BLaER1 treated with 17β-estradiol and CSF1 and Interleukin-3, amounts not matched to agents 10 nM and 100 nM (cell line): ENCODE measurements around the gene SIK2.

Experiments
- H3K27ac ChIP-seq, 11 experiments: shearing (Covaris generic); formaldehyde crosslinking; 2 replicates each; pipeline ENCODE4 v1.8.1; 2022
- H3K27me3 ChIP-seq, 11 experiments: shearing (Covaris generic); formaldehyde crosslinking; 2 replicates each; pipeline ENCODE4 v1.8.1; 2022
- H3K36me3 ChIP-seq, 11 experiments: shearing (Covaris generic); formaldehyde crosslinking; 2 replicates each; pipeline ENCODE4 v1.8.1; 2022
- H3K4me1 ChIP-seq, 10 experiments: shearing (Covaris generic); formaldehyde crosslinking; 2 replicates each; pipeline ENCODE4 v1.8.1; 2022
- H3K4me2 ChIP-seq, 11 experiments: shearing (Covaris generic); formaldehyde crosslinking; 2 replicates each; pipeline ENCODE4 v1.8.1; 2022
- H3K4me3 ChIP-seq, 10 experiments: shearing (Covaris generic); formaldehyde crosslinking; 2 replicates each; pipeline ENCODE4 v1.8.1; 2022
- H3K9ac ChIP-seq, 11 experiments: shearing (Covaris generic); formaldehyde crosslinking; 2 replicates each; pipeline ENCODE4 v1.8.1; 2022
- H3K9me3 ChIP-seq, 11 experiments: shearing (Covaris generic); formaldehyde crosslinking; replicated peaks in 1 of 11; 2 replicates each; pipeline ENCODE4 v1.8.1; 2022
- H4K20me1 ChIP-seq, 11 experiments: shearing (Covaris generic); formaldehyde crosslinking; 2 replicates each; pipeline ENCODE4 v1.8.1; 2022
- Cebpa-rat ChIP-seq, 11 experiments: shearing (Covaris generic); IDR thresholded peaks; 2 replicates each; pipeline ENCODE4 v1.8.1; 2022

SIK2 gene

GRCh38 chr11:111589886-111590499 lies 12.3 kb upstream of the SIK2 start:
- Histone ChIP-seq H3K4me2 (no peak overlapping the region), H3K9ac (no peak overlapping the region), H3K4me3 (no peak overlapping the region), H4K20me1 (no peaks in the 10 kb centered on the region), H3K9me3 (no peaks in the 10 kb centered on the region), H3K27me3 (no peaks in the 10 kb centered on the region), H3K36me3 (no peaks in the 10 kb centered on the region), H3K4me1 (peaks cover 9 to 16% (median 11%) of the 10 kb centered on the region in 10 experiments; a peak in 19 of 20 replicates), H3K27ac (no peak overlapping the region)
- no peak for TF ChIP-seq Cebpa-rat (IDR thresholded peaks at IDR 0.05)

DNA sequence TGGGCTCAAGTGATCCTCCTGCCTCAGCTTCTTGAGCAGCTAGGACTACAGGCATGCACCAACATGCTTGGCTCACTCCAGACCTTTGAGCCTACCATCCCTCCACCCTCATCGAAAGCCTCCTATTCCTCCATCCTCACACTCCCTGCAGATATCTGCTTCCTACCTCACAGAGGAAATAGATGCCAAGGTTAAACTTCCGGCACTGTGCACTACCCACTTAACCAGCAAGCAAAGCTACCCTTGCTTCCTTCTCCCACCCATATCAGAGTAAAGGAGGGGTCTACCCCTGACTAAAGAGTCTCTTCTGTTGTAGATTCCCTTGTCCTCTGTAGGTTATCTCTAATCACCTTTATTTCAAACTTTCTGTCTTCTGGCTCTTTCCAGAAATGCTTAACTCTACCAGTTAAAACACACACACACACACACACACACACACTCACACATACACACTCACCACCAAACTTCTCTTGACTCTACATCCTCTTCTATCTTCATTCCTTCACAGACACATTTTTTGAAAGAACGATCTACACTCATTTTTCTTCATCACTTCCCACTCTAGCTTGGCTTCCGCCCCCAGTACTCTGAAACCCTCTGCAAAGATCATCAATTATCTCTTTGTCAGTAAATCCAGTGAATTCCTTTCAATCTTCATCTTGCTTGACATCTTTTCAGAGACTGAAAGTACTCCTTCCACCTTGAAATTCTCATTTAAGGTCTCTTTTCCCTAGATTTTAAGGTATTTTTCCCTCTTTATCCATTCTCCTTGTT lies 10.9 kb upstream of the SIK2 start:
- Histone ChIP-seq H3K4me2 (no peak overlapping the region), H3K9me3 (peaks cover 0 to 10% (median 6%) of the 10 kb centered on the region in 11 experiments; a peak in 10 of 22 replicates), H3K9ac (no peak overlapping the region), H4K20me1 (no peaks in the 10 kb centered on the region), H3K27ac (no peak overlapping the region), H3K4me3 (no peak overlapping the region), H3K4me1 (peaks cover 0 to 2% (median 0%) of the 10 kb centered on the region in 10 experiments; a peak in 1 of 20 replicates), H3K27me3 (no peaks in the 10 kb centered on the region), H3K36me3 (no peaks in the 10 kb centered on the region)
- no peak for TF ChIP-seq Cebpa-rat (IDR thresholded peaks at IDR 0.05)

DNA sequence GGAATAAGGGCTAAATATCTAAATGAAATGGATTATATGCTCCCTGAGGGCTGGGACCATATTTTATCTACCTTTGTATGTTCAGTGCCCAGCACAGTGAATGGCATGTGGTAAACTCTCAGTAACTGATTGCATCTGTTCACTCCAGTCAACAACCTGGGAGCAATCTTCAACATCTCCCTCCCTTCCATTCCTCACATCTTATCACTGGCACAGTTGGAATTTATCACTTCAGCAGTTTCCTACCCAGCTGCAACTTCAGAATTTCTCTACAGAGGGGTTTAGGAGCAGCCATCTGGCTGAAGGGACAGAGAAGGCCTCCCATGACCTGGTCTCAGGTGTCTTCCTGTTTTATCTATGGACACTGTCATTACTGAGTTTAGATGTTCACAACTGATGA lies 9.8 kb upstream of the SIK2 start:
- Histone ChIP-seq H3K36me3 (no peaks in the 10 kb centered on the region), H3K9me3 (peaks cover 0 to 10% (median 6%) of the 10 kb centered on the region in 11 experiments; a peak in 10 of 22 replicates), H3K27ac (no peak overlapping the region), H3K27me3 (no peaks in the 10 kb centered on the region), H3K9ac (no peak overlapping the region), H4K20me1 (no peaks in the 10 kb centered on the region), H3K4me3 (no peak overlapping the region), H3K4me1 (no peaks in the 10 kb centered on the region), H3K4me2 (no peak overlapping the region)
- TF ChIP-seq Cebpa-rat (IDR thresholded peaks at IDR 0.05), result no peak

GRCh38 chr11:111596319-111596718 lies 5.9 kb upstream of the SIK2 start:
- Histone ChIP-seq H3K9me3 (peaks cover 0 to 10% (median 6%) of the 10 kb centered on the region in 11 experiments; a peak in 10 of 22 replicates), H3K4me1 (peaks cover 2 to 6% (median 4%) of the 10 kb centered on the region in 10 experiments; a peak in 15 of 20 replicates), H4K20me1 (no peaks in the 10 kb centered on the region), H3K9ac (no peak overlapping the region), H3K27me3 (no peaks in the 10 kb centered on the region), H3K4me3 (no peak overlapping the region), H3K4me2 (no peak overlapping the region), H3K36me3 (no peaks in the 10 kb centered on the region), H3K27ac (no peak overlapping the region)
- TF ChIP-seq Cebpa-rat (IDR thresholded peaks at IDR 0.05), result no peak

DNA sequence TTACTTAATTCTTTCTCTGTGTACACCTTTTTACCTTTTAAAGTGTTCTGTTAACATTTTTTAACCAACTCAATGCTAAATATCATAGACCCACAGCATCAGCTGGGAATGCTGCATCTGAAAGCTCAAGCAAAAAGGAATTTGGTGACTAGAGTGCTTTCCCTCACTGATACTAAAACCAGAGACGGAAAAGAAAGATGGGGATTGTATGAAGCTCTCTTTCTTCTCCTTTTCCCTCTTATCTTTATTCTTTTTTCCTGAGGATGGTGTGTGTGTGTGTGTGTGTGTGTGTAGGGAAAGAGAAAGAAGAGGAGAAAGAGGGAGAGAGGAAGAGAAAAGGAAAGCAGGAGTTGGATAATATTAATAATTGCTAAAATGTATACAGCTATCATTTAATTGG lies 4.1 kb upstream of the SIK2 start:
- TF ChIP-seq Cebpa-rat (IDR thresholded peaks at IDR 0.05), result no peak
- H3K4me1 ChIP-seq, result peaks cover 5 to 11% (median 9%) of the 10 kb centered on the region in 10 experiments; a peak in 16 of 20 replicates
- H4K20me1 ChIP-seq, result peaks cover under 1 to 5% (median 2%) of the 10 kb centered on the region in 11 experiments; a peak in 15 of 22 replicates
- H3K4me3 ChIP-seq, result no peak overlapping the region
- H3K9ac ChIP-seq, result no peak overlapping the region
- H3K9me3 ChIP-seq, result peaks cover 0 to 10% (median 6%) of the 10 kb centered on the region in 11 experiments; a peak in 10 of 22 replicates
- H3K4me2 ChIP-seq, result 0 out of 22 replicates have a peak overlapping the region, but pooled peaks of 1 of the 11 experiments have one; percentile 29
- no peaks in the 10 kb centered on the region for H3K27me3 ChIP-seq
- H3K27ac ChIP-seq, result no peak overlapping the region
- no peaks in the 10 kb centered on the region for H3K36me3 ChIP-seq

DNA sequence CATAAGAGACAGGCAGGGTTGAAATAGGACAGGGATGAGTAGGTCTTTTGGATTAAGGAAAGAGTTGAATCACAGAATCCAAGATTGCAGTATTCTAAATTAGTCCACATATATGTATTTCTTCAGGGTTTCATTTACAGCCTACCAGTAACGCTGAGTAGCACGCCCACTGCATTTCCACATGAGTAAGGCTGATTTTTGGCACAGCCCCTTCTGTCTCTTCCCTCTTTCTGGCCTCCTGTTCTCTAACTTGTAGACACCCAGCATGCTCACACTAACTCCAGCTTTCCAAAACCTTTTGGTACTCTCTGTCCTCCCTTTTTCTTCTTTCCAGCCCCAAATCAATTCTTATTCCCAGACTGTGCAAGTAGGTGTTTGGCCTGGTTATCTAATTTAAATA lies 3.7 kb upstream of the SIK2 start:
- TF ChIP-seq Cebpa-rat (IDR thresholded peaks at IDR 0.05), result no peak
- H3K9ac ChIP-seq, result no peak overlapping the region
- H3K27ac ChIP-seq, result no peak overlapping the region
- H3K27me3 ChIP-seq, result no peaks in the 10 kb centered on the region
- no peaks in the 10 kb centered on the region for H3K36me3 ChIP-seq
- no peak overlapping the region for H3K4me3 ChIP-seq
- peaks cover 0 to 10% (median 6%) of the 10 kb centered on the region in 11 experiments; a peak in 10 of 22 replicates for H3K9me3 ChIP-seq
- H3K4me1 ChIP-seq, result peaks cover 6 to 15% (median 13%) of the 10 kb centered on the region in 10 experiments; a peak in 17 of 20 replicates
- H3K4me2 ChIP-seq, result peak overlapping the region in 2 of 11 experiments; percentile 12 to 41; a peak in 2 of 22 replicates
- peaks cover 4 to 9% (median 6%) of the 10 kb centered on the region in 11 experiments; a peak in 18 of 22 replicates for H4K20me1 ChIP-seq

DNA sequence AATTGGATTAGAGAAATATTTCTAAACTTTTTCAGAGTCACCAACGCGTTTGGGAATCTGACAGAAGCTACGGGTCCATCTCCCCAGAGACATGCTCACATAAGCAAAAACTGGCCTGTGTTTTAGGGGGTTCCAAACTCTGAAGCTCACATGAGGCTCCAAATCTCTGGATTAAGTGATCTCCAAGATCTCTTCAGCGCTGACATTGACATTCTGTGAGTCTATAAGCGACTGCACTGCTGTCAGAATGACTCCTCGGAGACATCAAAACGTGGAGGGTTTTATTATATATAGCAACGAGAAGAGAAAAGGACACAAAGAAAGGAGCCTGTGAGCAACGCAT lies 642 bp upstream of the SIK2 start:
- peak overlapping the region; percentile 53 to 99 (median 86) for H3K4me3 ChIP-seq
- H3K9ac ChIP-seq, result peak overlapping the region; percentile 59 to 76 (median 73); a peak in 20 of 22 replicates
- TF ChIP-seq Cebpa-rat (IDR thresholded peaks at IDR 0.05), result no peak
- H3K27ac ChIP-seq, result peak overlapping the region; percentile 32 to 72 (median 58); a peak in 19 of 22 replicates
- H3K27me3 ChIP-seq, result no peaks in the 10 kb centered on the region
- H3K9me3 ChIP-seq, result no peaks in the 10 kb centered on the region
- H4K20me1 ChIP-seq, result peaks cover 20 to 36% (median 31%) of the 10 kb centered on the region in 11 experiments; a peak in 20 of 22 replicates
- no peaks in the 10 kb centered on the region for H3K36me3 ChIP-seq
- peaks cover 20 to 39% (median 26%) of the 10 kb centered on the region in 10 experiments for H3K4me1 ChIP-seq
- H3K4me2 ChIP-seq, result peak overlapping the region; percentile 64 to 90 (median 79)

DNA sequence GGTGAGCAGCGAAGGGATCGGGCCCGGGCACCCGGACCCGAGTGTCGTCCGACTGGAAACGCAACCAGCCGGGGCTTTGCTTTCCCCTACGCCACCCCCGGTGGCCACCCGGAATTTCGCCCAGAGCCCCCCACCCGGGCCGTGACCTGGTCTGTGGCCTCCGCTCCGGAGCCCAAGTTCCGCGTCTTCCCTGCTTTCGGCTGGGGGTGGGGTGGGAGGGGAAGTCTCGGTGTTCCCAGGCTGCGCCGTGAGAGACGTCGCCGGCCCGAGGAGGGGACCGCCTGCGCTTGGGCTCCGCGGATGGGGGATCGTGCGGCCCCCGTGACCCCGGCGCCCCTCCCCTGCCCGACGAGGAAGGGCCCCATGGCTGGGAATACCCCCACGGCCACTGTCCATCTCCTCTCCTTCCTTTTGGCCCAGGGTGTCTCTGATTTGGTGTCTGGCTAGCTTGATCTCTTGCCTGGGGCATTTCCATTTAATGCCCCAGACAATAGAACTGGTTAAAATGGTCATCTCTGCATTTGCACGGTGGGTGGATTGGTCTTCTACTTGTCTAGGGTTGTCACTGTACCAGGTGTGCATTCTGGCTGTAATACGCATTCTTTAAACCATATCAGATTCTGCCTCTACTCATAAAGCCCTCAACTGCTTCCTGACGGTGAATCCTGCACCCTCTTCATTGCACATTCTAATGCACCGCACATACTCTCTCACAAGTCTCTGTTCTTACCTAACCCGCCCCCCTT lies 789 bp downstream of the SIK2 start:
- peak overlapping the region; percentile 87 to 98 (median 92) for H3K9ac ChIP-seq
- no peaks in the 10 kb centered on the region for H3K9me3 ChIP-seq
- H3K27me3 ChIP-seq, result no peaks in the 10 kb centered on the region
- peak overlapping the region; percentile 86 to 99 (median 94) for H3K4me2 ChIP-seq
- H3K4me1 ChIP-seq, result peaks cover 20 to 39% (median 26%) of the 10 kb centered on the region in 10 experiments
- H3K4me3 ChIP-seq, result peak overlapping the region; percentile 78 to 99 (median 95)
- peak overlapping the region; percentile 78 to 95 (median 87) for H3K27ac ChIP-seq
- no peak for TF ChIP-seq Cebpa-rat (IDR thresholded peaks at IDR 0.05)
- peaks cover 20 to 49% (median 38%) of the 10 kb centered on the region in 11 experiments; a peak in 20 of 22 replicates for H4K20me1 ChIP-seq
- H3K36me3 ChIP-seq, result no peaks in the 10 kb centered on the region
